HG02623 (cell line): ENCODE data around the gene RNF144B.

Experiments
- ATAC-seq: cut with Tn5 transposase; IDR thresholded peaks from one replicate; pipeline ENCODE4 v1.9.1; 2021; ENCODE audit warnings: moderate library complexity; ENCODE audit not compliant: unreplicated experiment

RNF144B gene

DNA sequence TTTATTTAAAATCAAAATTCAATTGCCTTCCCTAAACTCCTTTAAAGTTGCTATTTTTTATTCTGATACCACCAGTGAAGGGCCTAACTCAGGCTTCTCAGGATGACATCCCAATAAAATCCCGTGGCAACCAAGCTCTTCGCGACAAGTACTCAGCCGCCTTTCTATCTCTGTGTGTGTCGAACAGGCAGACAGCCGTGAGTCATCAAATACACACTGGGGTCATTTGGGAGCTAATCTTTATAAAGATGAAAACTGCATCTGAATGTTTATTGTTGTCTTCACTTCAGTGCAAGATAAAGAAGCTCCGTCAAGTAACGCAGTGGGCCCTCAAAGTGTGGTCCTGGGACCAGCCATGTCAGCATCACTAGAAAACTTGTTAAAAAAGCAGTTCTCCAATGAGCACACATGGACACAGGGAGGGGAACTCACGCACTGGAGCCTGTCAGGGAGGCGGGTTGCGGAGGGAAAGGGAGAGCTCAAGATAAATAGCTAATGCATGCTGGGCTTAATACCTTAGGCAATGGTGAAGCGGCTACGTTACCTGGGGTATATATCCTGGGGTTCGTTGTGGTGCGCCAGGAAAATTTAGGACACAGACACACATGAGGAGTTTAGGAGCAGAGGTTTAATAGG, 119.3 kb downstream of the RNF144B start:
- no peak for ATAC-seq

DNA sequence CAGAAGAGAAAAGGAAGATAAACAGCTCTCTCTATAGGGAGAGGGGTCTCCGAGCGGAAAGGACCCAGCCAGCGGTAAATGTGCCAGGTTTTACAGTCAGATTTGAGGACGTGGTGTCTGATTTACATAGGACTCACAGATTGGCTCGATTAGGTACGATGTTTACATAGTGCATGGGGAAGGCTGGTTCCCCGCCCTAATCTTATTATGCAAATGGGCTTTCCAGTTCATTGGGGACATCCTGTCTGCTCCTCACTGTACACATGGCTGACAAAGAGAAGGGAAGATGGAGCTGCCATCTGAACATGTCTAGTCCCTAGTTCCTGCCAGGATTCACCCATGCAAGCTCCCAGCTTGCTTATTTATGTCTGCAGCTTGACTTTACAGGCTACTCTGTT, 119.9 kb downstream of the RNF144B start:
- no peak for ATAC-seq

DNA sequence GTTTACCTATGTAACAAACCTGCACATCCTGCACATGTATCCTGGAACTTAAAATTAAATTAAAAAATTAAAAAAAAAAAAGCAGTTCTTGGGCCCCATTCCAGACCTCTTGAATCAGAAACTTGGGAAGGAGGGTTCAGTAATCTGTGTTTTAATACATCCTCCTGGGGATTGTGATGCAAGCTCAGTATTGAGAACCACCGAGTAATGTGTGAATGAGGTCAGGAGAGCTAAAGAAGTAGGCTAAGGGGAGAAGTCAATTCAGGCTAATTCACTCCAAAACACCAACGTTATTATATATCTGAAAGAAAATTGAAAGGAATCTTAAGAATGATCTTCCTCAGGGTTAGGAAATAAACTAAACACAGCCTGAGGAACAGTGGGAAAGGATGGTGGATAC, 120.4 kb downstream of the RNF144B start:
- ATAC-seq: no peak

DNA sequence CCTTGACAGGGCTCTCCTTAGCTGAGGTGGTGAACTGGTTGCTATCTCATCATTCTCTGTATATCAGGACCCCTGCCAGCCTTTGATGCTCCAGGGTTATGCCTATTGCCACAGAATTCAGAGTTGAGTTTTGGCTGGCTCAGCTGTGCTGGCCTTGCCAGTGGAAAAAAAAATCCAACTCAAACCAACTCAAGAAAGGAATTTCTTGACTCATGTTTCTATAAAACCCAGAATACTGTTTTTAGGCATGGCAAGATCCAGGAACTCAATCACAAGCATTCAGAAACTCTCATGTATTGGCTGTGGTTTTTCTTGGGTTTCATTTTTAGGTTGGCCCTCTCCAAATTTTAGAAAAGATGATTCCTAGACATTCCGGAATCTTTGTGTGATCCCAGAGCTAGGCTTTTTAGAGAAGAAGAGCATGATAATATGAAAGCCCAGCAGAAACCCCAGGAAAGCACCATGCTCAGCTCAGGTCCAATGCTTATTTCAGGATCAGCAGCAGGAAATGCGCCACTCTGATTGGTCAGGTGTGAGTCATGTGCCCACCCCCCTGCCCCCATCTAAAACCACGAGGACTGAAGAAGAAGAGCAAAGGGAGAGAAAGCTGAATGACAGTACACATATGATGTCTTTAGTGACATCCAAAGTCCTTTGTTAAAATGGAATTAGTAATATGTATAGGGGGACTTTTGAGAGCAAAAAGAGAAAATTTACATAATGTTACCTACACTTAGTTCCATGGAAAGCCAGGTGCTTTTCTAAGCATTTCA, 122.9 kb downstream of the RNF144B start:
- no peak for ATAC-seq

DNA sequence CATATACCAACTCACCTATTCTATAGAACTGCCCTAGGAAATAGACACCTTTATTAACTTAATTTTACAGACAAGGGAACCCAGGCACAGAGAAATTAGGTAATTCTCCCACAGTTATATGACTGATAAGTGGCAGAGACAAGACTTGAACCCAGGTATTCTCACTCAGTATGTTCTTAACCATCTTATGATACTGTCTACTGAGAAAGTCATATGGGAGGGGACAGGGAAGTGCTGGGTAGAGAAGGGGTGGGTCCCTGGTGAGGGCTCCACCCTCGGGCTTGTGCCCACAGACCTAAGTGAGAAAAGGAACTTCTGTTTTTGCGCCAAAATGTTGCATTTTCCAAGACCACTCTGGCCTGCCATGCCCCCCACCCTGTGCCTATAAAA, 123.5 kb downstream of the RNF144B start:
- ATAC-seq: no peak

DNA sequence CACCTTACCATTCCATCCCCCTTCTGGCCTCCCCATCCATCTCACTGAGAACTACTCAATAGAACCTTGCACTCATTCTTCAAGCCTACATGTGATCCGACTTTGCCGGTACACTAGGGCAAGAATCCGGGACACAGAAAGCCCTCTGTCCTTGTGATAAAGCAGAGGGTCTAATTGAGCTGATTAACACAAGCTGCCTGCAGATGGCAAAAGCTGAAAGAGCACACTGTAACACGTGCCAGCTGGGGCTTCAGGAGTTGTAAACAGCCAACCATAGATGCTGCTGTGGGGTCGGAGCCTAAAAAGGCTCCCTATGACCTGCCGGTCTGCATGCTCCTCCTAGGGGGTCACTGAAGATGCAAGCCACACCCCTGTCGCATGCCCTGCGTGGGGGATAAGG, 124.1 kb downstream of the RNF144B start:
- no peak for ATAC-seq

DNA sequence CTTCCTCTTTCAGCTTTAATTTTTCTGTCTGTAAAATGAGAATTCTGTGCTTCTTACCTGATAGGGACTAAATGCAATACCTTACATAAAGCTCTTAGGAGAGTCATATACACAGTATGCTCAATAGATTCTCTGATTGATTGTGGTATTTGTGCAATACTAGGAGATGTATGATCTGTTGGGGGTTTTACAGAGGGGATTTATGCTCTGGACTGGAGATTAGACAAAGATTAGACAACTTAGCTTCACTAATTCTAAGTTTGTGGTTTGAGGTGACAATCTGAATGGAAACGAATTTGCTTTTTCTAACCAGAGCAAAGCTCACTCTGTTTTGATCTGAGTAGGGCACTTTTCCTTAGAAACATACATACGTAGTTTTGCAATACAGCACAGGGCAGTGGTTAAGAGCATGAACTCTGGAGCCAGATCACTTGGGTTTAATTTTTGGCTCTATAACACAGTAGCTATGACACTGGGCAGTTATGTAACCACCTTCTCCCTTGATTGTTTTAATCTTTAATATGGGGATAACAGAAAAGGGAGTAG, 126.2 kb downstream of the RNF144B start:
- ATAC-seq: no peak

DNA sequence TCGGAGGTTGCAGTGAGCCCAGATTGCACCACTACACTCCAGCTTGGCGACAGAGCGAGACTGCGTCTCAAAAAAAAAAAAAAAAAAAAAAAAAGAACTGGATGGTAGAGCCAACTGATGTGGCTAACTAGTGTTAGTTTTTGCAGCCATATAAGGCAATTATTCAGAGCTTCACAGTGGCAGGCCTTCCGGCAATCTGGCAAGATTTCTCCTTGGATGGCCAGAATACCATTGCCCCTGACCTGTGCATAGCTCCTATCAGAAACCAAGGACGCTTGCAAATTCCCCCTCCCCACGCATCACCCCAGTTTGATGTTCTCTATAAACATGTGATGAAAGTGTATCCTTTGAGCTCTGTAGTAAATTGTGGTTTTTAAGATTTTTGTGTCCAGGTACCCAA, 127.0 kb downstream of the RNF144B start:
- no peak for ATAC-seq

DNA sequence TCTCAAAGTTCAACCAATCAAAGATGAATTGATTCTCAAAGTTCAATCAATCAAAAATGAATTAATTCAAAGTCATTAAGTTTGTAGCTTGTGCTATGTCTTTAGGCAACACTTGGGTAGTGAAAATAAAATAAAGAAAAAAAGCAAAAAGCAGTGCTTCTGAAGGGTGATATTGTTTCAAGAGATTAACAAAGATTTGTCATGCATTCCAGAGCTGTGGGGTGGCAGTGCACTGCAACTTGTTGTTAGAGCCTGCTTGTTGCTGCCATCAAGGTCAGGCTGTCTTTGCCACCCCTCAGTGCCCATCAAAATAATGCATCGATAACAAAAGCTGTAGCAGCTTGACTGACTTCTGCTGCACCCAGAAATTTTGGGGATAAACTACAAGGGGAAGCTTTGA, 128.6 kb downstream of the RNF144B start:
- ATAC-seq: no peak
